ENCODE data around the gene ADAMTSL4.

ADAMTSL4 gene

DNA sequence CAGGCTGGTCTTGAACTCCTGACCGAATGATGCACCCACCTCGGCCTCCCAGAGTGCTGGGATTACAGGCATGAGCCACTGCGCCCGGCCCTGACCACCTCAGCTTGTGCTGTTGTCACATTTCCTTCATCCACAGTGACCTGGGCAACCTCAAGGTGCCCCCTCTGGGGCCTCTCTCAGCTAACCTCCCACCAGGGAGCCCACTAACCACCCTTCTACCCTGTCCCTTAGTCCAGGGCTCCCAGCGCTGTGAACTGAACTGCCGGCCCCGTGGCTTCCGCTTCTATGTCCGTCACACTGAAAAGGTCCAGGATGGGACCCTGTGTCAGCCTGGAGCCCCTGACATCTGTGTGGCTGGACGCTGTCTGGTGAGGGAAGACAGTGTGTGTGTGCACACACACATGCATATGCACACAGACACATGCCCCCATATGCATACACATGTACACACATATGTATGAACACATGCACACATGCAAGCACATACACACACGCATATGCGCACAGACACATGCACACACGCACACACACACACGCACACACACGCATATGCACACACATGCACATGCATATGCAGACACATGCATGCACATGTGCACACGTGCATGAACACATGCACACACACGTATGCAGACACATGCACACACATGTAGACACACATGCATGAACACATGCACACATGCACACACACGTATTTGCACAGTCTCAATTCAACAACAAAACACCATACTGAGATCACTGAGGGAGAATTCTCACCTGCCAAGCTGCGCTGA is 6.2 kb downstream of the ADAMTSL4 start:
- DNase-seq, result no peak
- no peaks in the 10 kb centered on the region for H3K36me3 Mint-ChIP-seq
- peaks cover 33% of the 10 kb centered on the region for H3K27me3 Mint-ChIP-seq
- H3K9me3 Mint-ChIP-seq, result no peaks in the 10 kb centered on the region
- no peak overlapping the region for H3K27ac Mint-ChIP-seq
- CTCF ChIA-PET, result interaction anchor here (0.5 kb wide), 1 partner anchor 400 kb away, joined by 3 read pairs; no protein-coding TSS in a partner anchor
- peaks cover 33% of the 10 kb centered on the region for H3K4me1 Mint-ChIP-seq
- H3K4me3 Mint-ChIP-seq, result no peak overlapping the region

- Mint-ChIP-seq H3K4me1 (peaks cover 33% of the 10 kb centered on the region), H3K9me3 (no peaks in the 10 kb centered on the region), H3K36me3 (no peaks in the 10 kb centered on the region), H3K27me3 (peaks cover 25% of the 10 kb centered on the region), H3K27ac (no peak overlapping the region), H3K4me3 (no peak overlapping the region)
- CTCF ChIA-PET, result interaction anchor here (0.5 kb wide), 1 partner anchor 399 kb away, joined by 3 read pairs; no protein-coding TSS in a partner anchor
- no peak for DNase-seq
Measured at GRCh38 chr1:150555971-150556865, 7.0 kb downstream of the ADAMTSL4 start.

GRCh38 chr1:150557065-150557600 is 7.9 kb downstream of the ADAMTSL4 start:
- DNase-seq, result no peak
- no peaks in the 10 kb centered on the region for H3K9me3 Mint-ChIP-seq
- H3K27ac Mint-ChIP-seq, result no peak overlapping the region
- H3K27me3 Mint-ChIP-seq, result peaks cover 16% of the 10 kb centered on the region
- CTCF ChIA-PET, result interaction anchor here (5.8 kb wide), 1 partner anchor 71 kb away, joined by 58 read pairs; the partner anchor contains the start of gene ENSA
- no peak overlapping the region for H3K4me3 Mint-ChIP-seq
- peaks cover 3% of the 10 kb centered on the region for H3K36me3 Mint-ChIP-seq
- peaks cover 26% of the 10 kb centered on the region for H3K4me1 Mint-ChIP-seq

DNA sequence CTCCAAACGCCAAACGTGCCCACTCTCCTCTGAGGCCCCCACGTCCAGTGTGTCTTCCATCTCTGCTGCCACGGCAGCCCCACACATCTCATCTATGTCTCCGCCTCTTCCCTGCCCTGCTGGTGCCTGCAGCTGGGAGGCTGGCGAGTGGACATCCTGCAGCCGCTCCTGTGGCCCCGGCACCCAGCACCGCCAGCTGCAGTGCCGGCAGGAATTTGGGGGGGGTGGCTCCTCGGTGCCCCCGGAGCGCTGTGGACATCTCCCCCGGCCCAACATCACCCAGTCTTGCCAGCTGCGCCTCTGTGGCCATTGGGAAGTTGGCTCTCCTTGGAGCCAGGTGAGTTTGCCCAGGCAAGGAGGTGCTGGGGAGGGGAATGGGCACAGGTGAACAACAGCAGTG is 8.6 kb downstream of the ADAMTSL4 start:
- no peak for DNase-seq
- peaks cover 9% of the 10 kb centered on the region for H3K27me3 Mint-ChIP-seq
- CTCF ChIA-PET, result interaction anchor here (1.0 to 11.7 kb wide), 5 partner anchors 10 to 438 kb away, joined by 3 to 221 read pairs (median 11); partner anchors contain the start of genes ENSA and MCL1

DNA sequence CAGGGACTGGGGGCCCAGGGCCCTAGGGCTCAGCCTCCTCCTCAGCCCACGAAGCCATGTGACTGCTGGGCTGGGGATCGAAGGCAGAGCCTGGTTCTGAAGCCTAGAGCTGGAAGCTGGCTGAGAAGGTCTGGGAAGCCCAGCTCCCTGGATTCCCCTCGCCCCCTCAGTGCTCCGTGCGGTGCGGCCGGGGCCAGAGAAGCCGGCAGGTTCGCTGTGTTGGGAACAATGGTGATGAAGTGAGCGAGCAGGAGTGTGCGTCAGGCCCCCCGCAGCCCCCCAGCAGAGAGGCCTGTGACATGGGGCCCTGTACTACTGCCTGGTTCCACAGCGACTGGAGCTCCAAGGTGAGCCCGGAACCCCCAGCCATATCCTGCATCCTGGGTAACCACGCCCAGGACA is 9.1 kb downstream of the ADAMTSL4 start:
- CTCF ChIA-PET, result interaction anchor here (1.0 to 11.7 kb wide), 7 partner anchors 9 to 438 kb away, joined by 3 to 221 read pairs (median 11); partner anchors contain the start of genes ENSA and MCL1
- H3K27me3 Mint-ChIP-seq, result peaks cover 4% of the 10 kb centered on the region
- no peak for DNase-seq
- peaks cover 3% of the 10 kb centered on the region for H3K36me3 Mint-ChIP-seq
- H3K27ac Mint-ChIP-seq, result no peak overlapping the region
- H3K4me1 Mint-ChIP-seq, result peaks cover 29% of the 10 kb centered on the region
- H3K9me3 Mint-ChIP-seq, result no peaks in the 10 kb centered on the region
- no peak overlapping the region for H3K4me3 Mint-ChIP-seq

More for the DNA sequence above, 8.6 kb downstream of the ADAMTSL4 start:
- no peaks in the 10 kb centered on the region for H3K9me3 Mint-ChIP-seq
- H3K36me3 Mint-ChIP-seq, result peaks cover 3% of the 10 kb centered on the region
- peaks cover 25% of the 10 kb centered on the region for H3K4me1 Mint-ChIP-seq
- H3K27ac Mint-ChIP-seq, result no peak overlapping the region
- no peak overlapping the region for H3K4me3 Mint-ChIP-seq

GRCh38 chr1:150558761-150559655 is 9.8 kb downstream of the ADAMTSL4 start:
- H3K4me1 Mint-ChIP-seq, result peaks cover 36% of the 10 kb centered on the region
- CTCF ChIA-PET, result interaction anchor here (1.0 to 11.7 kb wide), 19 partner anchors 9 to 437 kb away, joined by 3 to 221 read pairs (median 8); partner anchors contain the start of genes ENSA, GOLPH3L, MCL1 and SETDB1
- no peak for DNase-seq

GRCh38 chr1:150559656-150560010 is 10.4 kb downstream of the ADAMTSL4 start:
- Mint-ChIP-seq H3K36me3 (peaks cover 3% of the 10 kb centered on the region), H3K4me1 (peaks cover 43% of the 10 kb centered on the region), H3K27ac (peak overlapping the region; percentile 100), H3K9me3 (no peaks in the 10 kb centered on the region), H3K4me3 (no peak overlapping the region), H3K27me3 (no peaks in the 10 kb centered on the region)
- CTCF ChIA-PET, result interaction anchor here (1.1 to 11.7 kb wide), 22 partner anchors 8 to 436 kb away, joined by 3 to 221 read pairs (median 7); partner anchors contain the start of genes ENSA, GOLPH3L, MCL1 and SETDB1
- no peak for DNase-seq

More at GRCh38 chr1:150558761-150559655, 9.8 kb downstream of the ADAMTSL4 start:
- H3K36me3 Mint-ChIP-seq, result peaks cover 3% of the 10 kb centered on the region
- no peak overlapping the region for H3K4me3 Mint-ChIP-seq
- H3K9me3 Mint-ChIP-seq, result no peaks in the 10 kb centered on the region
- no peaks in the 10 kb centered on the region for H3K27me3 Mint-ChIP-seq
- no peak overlapping the region for H3K27ac Mint-ChIP-seq

DNA sequence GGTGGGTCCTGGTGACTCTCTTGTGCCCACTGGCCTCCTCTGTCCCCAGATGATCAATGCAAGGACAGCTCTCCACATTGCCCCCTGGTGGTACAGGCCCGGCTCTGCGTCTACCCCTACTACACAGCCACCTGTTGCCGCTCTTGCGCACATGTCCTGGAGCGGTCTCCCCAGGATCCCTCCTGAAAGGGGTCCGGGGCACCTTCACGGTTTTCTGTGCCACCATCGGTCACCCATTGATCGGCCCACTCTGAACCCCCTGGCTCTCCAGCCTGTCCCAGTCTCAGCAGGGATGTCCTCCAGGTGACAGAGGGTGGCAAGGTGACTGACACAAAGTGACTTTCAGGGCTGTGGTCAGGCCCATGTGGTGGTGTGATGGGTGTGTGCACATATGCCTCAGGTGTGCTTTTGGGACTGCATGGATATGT is 10.8 kb downstream of the ADAMTSL4 start:
- H3K27me3 Mint-ChIP-seq, result no peaks in the 10 kb centered on the region
- peak; percentile 85 for DNase-seq
- H3K4me3 Mint-ChIP-seq, result peak overlapping the region; percentile 96
- peaks cover 46% of the 10 kb centered on the region for H3K4me1 Mint-ChIP-seq
- no peaks in the 10 kb centered on the region for H3K9me3 Mint-ChIP-seq
- H3K27ac Mint-ChIP-seq, result peak overlapping the region; percentile 100
- H3K36me3 Mint-ChIP-seq, result peaks cover 6% of the 10 kb centered on the region
- CTCF ChIA-PET, result interaction anchor here (0.7 to 11.7 kb wide), 30 partner anchors 8 to 436 kb away, joined by 3 to 221 read pairs (median 6); partner anchors contain the start of genes ENSA, GOLPH3L, MCL1 and SETDB1

DNA sequence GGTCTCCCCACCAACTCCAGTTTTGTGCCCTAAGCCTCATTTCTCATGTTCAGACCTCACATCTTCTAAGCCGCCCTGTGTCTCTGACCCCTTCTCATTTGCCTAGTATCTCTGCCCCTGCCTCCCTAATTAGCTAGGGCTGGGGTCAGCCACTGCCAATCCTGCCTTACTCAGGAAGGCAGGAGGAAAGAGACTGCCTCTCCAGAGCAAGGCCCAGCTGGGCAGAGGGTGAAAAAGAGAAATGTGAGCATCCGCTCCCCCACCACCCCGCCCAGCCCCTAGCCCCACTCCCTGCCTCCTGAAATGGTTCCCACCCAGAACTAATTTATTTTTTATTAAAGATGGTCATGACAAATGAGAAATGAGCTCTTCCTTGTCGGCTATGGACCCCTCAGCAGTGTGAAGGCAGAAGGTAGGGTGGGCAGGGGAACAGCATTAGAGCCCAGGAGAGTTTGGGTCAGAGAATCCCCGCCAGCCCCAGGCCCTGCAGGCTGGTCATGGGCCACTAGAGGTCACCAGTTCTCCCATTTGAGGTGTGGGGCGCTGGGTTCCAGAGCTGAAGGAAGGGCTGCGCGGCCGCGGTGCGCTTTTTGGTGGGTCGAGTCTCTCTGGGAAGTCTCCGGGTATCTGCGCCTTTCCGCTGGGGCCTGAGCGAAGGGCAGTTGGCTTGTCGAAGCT is 11.5 kb downstream of the ADAMTSL4 start:
- H3K4me1 Mint-ChIP-seq, result peaks cover 50% of the 10 kb centered on the region
- CTCF ChIA-PET, result interaction anchor here (0.6 to 11.7 kb wide), 40 partner anchors 9 to 437 kb away, joined by 3 to 221 read pairs (median 6); partner anchors contain the start of genes CTSK, ENSA, GOLPH3L and MCL1
- no peaks in the 10 kb centered on the region for H3K9me3 Mint-ChIP-seq
- DNase-seq, result peak; percentile 90
- H3K27ac Mint-ChIP-seq, result peak overlapping the region; percentile 100
- H3K4me3 Mint-ChIP-seq, result peak overlapping the region; percentile 96
- H3K36me3 Mint-ChIP-seq, result peaks cover 7% of the 10 kb centered on the region
- H3K27me3 Mint-ChIP-seq, result no peaks in the 10 kb centered on the region

GRCh38 chr1:150561254-150561973 is 12.2 kb downstream of the ADAMTSL4 start:
- H3K9me3 Mint-ChIP-seq, result no peaks in the 10 kb centered on the region
- peak overlapping the region; percentile 100 for H3K27ac Mint-ChIP-seq
- CTCF ChIA-PET, result interaction anchor here (0.6 to 11.7 kb wide), 31 partner anchors 10 to 436 kb away, joined by 3 to 221 read pairs (median 6); partner anchors contain the start of genes CTSK, ENSA, GOLPH3L and MCL1
- peak; percentile 73 for DNase-seq
- H3K36me3 Mint-ChIP-seq, result peaks cover 9% of the 10 kb centered on the region
- H3K4me1 Mint-ChIP-seq, result peaks cover 57% of the 10 kb centered on the region
- no peaks in the 10 kb centered on the region for H3K27me3 Mint-ChIP-seq
- H3K4me3 Mint-ChIP-seq, result peak overlapping the region; percentile 96

DNA sequence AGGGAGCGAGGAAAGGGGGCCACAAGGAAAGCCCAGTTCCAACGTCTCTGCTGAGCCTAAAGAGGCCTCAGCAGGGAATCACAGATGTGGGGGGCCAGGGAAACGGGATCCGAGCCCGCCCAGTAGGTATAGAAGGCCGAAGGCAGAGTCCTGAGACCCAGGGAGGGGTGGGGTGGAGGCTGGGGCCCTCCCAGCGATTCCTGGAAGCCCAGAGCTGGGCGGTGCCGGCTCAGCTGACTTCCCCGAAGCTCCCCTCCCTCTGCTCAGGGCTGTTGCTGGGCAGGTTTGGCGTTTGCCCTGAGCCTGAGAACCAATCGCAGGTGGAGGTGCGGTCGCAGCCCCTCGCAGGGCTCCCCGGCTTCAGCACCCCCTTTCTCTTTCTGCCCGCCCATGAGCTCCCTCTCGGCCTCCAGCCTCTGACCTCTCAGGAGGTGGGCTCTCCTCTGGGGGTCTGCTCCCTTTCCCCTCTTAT is 12.8 kb downstream of the ADAMTSL4 start:
- peaks cover 9% of the 10 kb centered on the region for H3K36me3 Mint-ChIP-seq
- no peaks in the 10 kb centered on the region for H3K9me3 Mint-ChIP-seq
- CTCF ChIA-PET, result interaction anchor here (1.2 to 11.7 kb wide), 10 partner anchors 13 to 364 kb away, joined by 3 to 221 read pairs (median 10); partner anchors contain the start of genes ENSA, MCL1 and SETDB1
- H3K27me3 Mint-ChIP-seq, result no peaks in the 10 kb centered on the region
- peak; percentile 95 for DNase-seq
- H3K27ac Mint-ChIP-seq, result peak overlapping the region; percentile 100
- peak overlapping the region; percentile 96 for H3K4me3 Mint-ChIP-seq
- H3K4me1 Mint-ChIP-seq, result peaks cover 63% of the 10 kb centered on the region

Data from activated naive CD4-positive, alpha-beta T cell treated with anti-CD3 and anti-CD28 coated beads, Interleukin-2, amount 10 ng/mL, durations not matched to agents 7 days and 5 days (primary cell).